COR-L47 (cell line): ENCODE data around the gene DNAJC12.
"Not testable (repeated sequence)": the region's sequence is repeated elsewhere in the genome, so short reads cannot be mapped to it uniquely, and the experiment has no call there.

ENCODE experiments used
- DNase-seq: peaks from one replicate; lab custom pipeline; 2025; lab: John Stamatoyannopoulos, UW

The DNAJC12 gene

DNA sequence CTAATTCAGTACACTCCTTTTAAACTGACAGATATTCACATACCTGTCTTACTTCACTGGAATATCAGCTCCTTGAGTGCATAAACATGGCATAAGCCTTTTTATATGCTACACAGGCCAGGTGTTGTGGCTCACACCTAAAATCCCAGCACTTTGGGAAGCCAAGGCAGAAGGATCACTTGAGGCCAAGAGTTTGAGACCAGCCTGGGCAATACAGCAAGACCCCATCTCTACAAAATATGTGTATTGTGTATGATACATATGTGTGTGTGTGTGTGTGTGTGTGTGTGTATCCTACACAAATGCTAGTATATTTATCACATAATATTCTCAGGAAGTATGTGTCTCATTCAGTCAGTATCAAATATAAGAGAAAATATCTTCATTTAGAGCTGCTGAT, 45.3 kb downstream of the DNAJC12 start:
- DNase-seq = no peak

DNA sequence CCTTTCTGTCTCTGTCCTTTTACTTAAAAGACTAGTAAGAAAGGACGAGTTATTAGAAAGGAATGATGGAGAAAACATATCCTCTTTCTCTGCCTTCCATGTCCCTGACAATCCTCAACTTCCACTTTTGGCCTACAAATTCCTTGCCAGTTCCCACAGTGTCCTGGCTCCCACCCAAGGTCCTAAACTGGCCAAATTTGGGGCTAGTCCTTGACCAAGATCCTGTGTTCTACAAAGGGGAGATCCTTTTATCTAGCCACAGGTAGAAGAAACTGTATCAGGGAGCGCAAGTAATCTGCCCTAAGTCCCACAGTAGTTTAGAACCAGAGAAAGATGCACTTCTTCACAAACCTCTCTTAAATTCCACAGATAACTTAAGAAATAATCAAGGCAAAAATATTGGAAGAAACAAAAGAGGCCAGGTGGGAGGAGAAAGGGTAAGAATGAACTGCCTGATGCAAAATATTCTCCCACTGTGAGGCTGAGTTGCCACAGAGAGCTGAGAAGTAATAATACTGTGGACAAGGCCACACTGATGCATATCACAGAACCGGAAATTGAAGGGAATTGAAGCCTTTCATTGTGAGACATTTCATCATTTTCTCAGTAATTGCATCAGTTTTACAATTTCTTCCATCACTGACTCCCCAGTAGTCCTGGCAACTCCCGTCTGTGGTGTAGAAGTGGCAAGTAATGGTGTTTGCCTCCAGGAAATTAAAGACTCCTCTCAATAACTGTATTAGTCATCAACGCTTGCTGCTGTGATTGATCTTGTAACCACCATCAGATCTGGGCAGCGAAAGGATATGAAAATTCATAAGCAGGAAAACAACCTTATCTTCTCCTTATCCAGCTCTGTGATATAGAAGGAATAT, 47.2 kb downstream of the DNAJC12 start:
- no peak for DNase-seq

DNA sequence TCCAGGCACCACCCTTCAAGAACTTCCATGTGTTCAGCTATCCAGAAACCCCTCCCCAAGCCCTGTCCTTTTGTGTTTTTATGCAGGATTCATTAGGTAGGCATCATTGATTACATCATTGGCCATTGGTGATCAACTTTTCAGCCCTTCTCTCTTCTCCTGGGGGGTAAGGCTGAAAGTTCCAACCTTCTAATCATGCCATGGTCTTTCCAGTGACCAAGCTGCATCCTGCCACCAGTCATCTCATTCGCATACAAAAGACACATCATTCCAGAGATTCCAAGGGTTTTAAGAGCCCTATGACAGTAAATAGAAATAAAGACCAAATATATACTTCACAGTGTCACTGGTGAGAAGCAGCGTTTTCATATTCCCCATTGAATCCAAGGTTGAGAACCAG, 48.2 kb downstream of the DNAJC12 start:
- DNase-seq = no peak

DNA sequence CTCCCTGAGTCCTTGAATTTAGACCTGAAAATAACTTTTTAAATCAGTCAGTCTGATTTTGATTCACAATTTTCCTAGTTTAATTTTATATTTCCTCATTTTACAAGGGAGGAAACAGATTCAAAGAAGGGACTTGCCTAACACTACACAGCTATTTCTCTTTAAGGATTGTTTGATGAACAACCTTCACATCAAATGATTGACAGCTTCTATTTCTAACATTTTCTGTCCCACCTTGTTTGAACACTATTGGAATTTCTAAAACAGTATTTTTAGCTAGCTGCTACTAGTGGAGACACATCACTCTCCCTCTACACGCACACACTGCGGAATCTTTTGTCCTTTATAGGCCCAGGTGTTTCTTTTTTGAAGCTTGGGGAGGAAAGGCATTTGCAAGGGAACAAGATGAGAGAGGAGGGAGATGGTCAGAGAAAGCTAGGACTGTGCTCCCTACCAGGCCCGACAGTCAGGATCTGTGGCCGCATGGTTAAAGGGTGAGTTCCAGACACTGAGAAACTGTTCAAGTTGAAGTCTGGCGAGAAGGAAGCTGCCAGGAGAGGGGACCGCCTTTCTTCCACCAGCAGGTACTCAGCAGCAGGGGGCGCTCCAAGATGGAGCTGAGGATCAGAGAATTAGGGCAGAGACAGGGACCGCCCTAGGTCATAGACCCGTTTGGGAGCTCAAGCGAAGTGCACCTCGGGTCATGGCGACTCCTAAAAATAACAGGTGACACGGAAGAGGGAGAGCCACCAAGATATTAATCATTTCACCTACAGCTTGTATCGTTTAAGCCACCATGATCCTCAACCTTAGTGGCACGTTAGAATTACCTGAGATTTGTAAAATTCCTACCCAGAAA, 49.7 kb downstream of the DNAJC12 start:
- DNase-seq = no peak

DNA sequence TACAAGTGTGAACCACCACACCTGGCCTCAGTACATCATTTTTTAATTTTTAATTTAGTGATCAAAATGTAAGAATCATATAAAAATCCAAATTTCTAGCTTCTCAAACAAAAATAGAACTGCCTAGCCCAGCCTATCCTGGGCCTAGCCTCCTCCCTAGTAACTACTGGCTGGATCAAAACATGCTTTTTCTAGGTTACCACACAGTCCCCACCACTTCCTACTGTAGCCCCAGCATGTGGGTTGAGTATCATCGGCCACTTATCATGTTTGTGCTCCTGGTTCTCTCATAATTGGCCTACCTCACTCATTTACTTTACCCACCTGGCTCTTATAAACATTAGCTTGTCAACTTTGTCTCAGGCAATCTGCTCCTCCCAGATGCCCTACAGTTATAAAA, 52.9 kb downstream of the DNAJC12 start:
- no peak for DNase-seq

DNA sequence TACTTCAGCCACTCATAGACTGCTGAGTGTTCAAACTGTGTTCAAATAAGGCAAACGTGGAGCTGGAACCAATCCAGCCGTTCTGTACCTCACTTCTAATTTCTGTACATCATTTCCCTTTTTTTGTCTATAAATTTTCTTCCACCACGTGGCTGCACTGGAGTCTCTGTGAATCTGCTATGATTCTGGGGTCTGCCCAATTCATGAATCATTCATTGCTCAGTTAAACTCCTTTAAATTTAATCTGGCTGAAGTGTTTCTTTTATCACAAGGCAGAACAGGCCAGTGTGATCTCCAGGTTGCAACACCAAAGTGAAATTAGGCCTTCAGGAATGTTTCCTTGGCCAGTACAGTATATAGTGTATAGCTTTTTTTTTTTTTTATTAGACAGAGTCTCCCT, 53.5 kb downstream of the DNAJC12 start:
- DNase-seq = no peak

DNA sequence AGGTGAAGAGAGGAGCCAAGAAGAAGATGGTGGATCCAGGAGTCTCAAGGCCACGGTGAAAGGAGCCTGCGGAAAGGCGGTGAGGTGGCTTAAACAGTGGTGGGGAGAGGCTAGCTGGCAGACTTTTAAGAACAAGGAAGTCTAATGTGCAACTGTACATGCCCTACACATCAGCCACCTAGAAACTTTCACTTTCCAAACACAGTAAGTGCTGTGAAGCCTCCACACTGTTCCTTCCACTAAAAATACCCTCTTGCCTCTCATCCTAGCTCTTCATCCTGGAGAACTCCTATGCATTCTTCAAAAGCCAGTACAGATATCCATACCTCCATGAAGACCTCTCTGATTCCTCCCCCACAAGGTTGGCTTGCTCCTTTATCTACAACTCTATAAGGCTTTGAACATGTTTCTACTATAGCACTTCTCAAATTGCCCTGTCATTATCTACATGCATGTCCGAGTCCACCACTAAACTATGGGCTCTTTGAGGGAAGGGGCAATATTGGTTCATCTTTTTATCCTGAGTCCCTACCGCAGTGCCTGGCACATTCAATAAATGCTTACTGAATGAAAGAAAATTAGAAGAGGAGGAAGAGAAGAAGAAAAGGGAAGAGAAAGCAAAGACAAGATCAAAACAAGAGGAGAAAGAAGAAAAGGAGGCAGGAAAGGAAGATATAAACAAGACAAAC, 54.2 kb downstream of the DNAJC12 start:
- no peak for DNase-seq

DNA sequence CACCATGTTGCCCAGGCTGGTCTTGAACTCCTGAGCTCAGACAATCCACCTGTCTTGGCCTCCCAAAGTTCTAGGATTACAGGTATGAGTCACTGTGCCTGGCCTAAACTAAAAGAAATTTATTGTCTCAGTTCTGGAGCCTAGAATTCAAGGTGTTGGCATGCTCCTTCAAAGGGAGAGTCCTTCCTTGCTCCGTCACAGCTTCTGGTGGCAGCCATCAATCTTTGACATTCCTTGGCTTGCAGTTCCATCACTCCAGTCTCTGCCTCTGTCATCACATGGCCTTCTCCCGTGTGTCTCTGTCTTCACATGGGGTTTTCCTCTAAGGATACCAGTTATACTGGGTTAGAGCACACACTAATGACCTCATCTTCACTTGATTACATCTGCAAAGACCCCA, 55.5 kb downstream of the DNAJC12 start:
- DNase-seq = no peak

DNA sequence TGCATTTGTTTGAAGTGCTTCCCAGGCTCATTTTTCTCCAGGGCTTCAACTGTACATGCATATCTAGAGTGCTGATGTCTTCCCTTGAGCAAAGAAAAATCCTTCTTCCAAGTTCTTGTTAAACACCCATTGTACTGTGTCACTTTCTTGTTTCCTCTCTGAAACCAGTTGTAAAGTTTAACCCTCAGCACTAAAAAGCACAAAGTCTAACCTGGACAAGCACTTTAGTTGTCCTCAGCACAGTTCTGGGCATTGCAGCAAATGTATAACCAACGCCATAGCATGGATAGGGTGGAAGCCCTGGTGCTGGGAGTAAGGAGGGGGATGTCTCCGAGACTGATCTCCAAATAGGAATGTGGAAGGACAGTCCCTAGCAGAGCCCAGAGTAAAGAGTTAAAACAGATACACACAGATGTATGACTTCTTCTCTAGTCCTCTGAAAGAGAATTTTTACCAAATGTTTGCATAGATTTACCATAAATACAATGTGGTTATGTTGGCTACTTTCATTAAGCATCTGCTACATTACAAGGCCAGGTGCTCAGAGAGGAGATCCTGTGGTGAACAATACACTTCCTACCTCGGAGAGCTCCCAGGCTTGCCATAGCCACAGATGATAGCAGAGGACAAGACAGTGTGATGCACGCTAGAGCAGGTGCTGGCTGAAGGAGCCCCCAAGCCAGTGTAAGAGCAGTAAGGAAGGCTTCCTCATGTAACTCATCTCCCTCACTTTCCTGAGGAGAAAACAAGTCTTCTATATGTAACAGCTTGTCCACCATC, 57.0 kb downstream of the DNAJC12 start:
- no peak for DNase-seq

DNA sequence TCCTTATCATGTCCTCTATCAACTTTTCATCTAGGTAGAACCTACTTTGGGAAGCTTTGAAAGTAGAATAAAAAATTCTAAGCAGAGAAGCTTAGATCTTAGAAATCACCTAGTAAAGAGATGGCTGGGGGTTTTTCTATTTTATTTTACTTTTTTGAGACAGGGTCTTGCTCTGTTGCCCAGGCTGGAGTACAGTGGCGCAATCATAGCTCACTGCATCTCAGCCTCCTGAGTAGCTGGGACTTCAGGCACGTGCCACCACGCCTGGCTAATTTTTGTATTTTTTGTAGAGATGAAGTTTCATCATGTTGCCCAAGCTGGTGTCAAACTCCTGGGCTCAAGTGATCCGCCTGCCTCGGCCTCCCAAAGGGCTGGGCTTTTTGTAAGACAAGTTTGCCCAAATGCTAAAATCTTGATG, 57.8 kb downstream of the DNAJC12 start:
- DNase-seq = not testable (repeated sequence)

DNA sequence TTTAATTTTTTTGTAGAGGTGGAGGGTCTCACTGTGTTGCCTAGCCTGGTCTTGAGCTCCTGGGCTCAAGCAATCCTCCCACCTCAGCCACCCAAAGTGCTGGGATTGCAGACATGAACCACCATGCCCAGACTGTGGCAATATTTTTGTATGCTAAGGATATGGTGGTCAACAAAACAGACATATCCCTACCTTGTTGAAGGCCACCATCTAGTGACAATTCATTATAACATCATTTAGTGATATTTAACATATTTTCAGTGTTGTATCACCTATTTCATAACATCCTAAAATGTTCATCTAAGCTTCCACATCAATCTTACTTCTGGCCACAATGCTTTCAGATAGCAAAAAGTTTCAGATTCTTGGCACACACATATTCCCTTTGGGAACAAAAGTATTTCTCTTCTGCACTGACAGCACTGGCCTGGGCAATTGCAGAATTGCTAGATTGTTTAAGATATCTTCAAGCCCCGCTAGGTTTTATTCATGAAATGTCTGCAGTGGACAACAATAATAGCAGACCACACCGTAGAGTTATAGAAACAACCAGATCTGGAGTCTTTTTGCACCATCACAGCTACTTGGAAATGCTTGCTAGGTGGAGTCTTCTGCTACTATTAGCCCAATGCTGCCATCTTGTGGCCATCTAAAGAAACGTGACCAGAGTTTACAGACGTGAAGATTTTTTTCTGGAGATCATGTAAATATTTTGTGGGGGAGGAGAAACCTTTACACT, 58.4 kb downstream of the DNAJC12 start:
- DNase-seq = peak; percentile 50

DNA sequence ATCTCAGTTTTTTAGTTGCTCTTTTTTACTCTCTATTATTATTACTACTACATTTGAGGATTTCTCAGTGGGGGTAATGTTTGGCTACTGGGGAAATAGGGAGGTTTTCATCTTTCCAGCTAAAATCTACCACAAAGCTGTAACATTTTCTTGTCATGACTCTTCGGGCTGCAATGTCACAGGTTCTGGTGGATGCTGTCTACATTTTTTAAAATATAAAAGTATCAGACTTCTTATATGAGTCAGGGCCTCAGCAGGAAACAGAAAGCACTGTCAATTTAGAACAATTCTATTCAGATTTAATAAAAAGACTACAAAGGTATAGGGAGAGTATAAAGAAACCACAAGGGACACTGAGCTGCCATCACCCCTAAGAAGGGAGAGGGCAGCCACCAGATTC, 61.6 kb downstream of the DNAJC12 start:
- no peak for DNase-seq

DNA sequence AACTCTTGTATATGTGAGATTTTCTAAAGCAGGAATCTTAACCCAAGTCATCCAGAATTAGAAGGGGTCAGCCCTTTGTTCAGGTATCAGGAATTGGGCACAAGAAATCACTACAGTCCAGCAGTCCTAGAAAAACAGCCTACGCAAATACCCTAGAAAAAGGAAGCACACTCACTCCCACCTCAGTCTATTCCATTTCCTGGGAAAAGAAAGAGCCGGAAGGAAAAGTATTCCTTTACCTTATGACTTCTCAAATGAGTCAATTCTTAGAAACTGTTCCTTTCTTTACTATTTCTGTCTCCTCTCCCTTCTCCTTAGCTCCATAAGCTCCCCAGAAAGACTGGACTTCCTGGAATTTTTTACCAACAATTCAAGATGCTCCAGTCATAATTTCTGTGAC, 62.7 kb downstream of the DNAJC12 start:
- DNase-seq = no peak

DNA sequence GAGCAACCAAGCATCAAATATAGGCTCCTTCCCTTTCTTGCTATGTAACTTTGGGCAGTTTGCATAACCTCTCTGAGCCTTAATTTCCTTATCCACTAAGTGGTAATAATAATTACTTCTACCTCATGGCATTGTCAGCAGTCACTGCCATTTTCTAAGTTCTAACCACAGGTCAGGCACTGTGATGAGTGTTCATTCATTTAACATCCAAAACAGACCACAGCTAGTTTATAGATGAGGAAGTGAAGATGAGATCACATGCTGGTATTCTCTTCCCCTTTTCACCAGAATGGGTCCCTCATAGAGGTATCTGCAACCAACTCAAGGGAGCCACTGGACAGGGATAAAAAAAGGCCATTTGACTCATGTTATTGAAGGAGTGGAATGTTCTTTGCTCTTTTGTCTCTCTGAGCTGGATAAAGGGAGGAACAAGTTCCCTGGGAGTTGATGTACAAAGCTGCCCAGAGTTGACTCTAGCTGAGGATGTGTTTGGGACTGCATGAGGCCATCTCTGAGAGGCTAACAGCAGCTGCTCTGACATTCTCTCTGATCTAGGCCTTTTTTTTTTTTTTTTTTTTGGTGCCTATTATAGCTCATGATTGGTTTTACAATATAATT, 65.0 kb downstream of the DNAJC12 start:
- no peak for DNase-seq

DNA sequence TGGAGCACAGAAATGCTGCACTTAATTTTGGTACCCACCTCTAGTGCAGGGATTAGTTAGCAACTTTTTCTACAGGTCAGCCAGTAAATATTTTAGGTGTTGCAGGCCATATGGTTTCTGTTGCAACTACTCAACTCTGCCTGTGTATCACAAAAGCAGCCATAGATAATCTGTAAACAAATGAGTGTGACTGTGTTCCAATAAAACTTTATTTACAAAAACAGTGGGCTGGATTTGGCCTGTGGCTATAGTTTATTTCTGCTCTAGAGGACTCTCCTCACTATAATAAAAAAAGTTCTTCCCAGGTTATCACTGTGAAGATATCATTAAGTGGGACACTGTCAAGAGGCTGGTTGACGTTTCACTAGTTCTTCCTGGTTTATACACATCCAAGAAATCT, 65.8 kb downstream of the DNAJC12 start:
- no peak for DNase-seq

DNA sequence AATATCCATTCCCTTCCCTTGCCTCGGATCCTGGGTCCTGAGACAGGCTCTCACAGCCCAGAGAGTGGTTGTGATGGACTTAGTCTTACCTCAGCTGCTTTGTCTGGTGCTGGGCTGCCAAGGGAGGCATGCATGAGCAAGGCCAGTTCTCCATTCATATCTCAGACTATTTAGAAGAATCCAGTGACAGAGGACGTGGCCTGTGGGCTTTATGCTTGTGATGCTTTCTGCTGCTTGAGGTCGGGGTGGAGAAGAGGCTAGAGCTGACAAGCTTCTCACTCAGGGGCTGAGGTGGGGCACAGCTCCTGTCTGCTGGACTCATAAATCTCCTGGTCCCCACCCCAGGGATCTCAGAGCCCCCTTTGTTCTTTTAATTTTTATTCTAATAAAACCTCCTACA, 66.8 kb downstream of the DNAJC12 start:
- no peak for DNase-seq

DNA sequence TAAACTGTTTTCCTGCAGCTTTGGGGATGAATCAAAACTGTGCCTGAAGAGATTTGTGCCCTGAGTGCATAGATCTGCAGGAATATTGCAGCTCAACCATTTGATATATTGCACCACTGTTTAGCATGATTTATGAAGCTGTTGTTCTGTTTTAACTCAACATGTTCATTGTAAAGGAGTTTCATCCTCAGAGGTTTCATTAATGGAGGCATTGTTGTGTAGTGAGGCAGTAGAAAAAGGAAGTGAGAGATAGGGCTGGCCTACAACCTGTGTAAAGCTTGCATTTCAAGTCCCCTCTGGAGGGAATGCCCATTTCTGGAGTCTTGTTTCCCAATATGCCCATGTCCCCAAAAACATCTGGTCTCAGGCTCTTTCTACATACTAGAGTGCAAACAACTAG, 67.5 kb downstream of the DNAJC12 start:
- no peak for DNase-seq

DNA sequence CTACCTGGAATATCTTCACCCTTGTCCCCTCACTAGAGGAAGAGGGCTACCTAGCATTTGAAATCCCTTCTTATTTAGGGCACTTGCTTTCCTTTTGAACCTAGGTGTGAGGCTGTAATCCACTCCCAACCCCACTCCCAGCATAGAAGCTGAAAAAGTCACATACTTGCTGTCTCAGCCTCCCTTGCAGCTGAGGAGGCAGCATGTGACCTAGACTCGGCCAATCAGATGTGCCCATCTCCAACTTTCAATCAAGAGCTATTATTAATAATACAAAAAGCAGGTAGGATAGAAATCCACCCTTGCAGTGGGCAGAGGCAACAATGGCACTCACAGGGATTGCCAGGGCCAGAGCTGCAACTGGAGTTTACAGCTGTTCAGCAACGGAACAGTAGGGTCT, 70.7 kb downstream of the DNAJC12 start:
- DNase-seq = no peak

DNA sequence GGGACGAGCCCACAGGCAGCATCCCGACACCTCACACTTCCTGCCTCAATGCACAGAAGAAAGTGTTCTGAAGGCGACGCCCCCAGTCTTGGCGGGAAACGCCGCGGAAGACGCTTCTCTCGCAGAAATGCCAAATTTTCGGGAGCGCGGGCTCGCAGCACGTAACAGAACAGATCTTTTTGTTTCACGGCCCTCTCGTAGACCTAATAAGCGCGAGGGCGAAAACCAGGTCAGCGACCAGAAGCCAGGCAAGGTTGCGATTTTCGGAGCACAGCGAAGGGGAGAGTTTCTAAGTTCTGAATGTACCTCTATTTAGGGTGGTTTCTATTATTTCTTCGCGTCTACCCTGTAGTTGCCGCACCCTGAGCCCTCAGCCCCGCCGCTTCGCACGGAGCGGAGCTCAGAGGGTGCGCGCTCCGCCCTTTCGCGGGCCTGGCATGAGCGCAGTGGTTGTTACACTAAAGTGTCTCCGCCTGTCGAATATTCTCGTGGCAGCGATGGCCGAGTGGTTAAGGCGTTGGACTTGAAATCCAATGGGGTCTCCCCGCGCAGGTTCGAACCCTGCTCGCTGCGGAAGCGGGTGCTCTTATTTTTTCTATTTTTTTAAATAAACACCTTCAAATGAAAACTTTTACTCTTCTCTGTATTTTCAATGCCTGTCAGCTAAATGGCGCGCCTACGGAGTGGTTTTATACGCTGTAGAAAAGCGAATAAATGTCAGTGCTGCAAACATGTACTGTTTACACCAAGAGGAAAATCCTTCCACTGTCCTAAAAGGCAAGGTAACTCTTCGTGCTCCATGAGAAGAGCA, 73.8 kb downstream of the DNAJC12 start:
- peak; percentile 83 for DNase-seq

DNA sequence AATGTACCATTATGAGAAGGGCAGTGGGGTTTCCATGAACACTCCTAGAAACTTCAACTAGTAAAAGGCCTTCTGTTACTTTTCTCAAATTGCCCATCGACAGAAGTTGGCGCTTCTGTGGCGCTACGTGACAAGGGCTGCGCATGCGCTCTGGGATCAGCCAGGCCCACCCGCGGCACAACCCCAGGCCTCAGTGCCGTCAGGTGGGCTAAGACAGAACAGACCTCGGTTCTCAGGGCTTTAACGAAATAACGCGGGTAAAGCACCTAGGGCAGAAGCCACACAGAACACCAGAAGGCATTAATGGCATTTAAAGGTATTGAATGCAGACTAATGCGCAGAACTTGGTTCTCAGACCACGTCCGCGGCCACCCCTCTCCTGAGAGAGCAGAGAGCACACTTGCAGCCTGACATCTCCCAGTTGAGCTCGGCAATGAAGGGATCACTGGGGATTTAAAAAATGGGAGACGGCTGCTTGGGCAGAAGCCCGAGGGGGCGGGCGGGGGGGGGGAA, 74.4 kb downstream of the DNAJC12 start:
- DNase-seq = peak; percentile 43
